Trophoblast cell (in vitro differentiated cells and primary cell): ENCODE measurements around the gene MUC22.

Experiments
- DNase-seq, 2 donors: peaks; one replicate each; pipeline ENCODE4 v3.0.0-alpha.2; 2016
- H2AFZ ChIP-seq: 2 replicates; pipeline ENCODE4 v1.6.1; 2013; ENCODE audit warnings: low read length, moderate library complexity, mild to moderate bottlenecking; ENCODE audit not compliant: insufficient read depth, poor library complexity
- H2AK5ac ChIP-seq: 2 replicates; pipeline ENCODE4 v1.6.1; 2013; ENCODE audit warnings: mild to moderate bottlenecking, low read length
- H2BK120ac ChIP-seq: 2 replicates; pipeline ENCODE4 v1.6.1; 2013; ENCODE audit warnings: low read length, mild to moderate bottlenecking, moderate library complexity; ENCODE audit not compliant: insufficient read depth, poor library complexity
- H2BK12ac ChIP-seq: 2 replicates; pipeline ENCODE4 v1.6.1; 2013; ENCODE audit warnings: mild to moderate bottlenecking, low read length, moderate library complexity
- H2BK5ac ChIP-seq: 2 replicates; pipeline ENCODE4 v1.6.1; 2013; ENCODE audit warnings: low read length, low read depth, moderate library complexity, mild to moderate bottlenecking; ENCODE audit not compliant: poor library complexity
- H3K14ac ChIP-seq: 2 replicates; pipeline ENCODE4 v1.6.1; 2013; ENCODE audit warnings: mild to moderate bottlenecking, low read length
- H3K18ac ChIP-seq: 2 replicates; pipeline ENCODE4 v1.6.1; 2013; ENCODE audit warnings: mild to moderate bottlenecking, low read length
- H3K23ac ChIP-seq: 2 replicates; pipeline ENCODE4 v1.6.1; 2013; ENCODE audit warnings: low read length
- H3K27ac ChIP-seq: 2 replicates; pipeline ENCODE4 v1.5.1; 2013; ENCODE audit warnings: low read depth, mild to moderate bottlenecking, inconsistent platforms, low read length, moderate library complexity
- H3K27me3 ChIP-seq: 2 replicates; pipeline ENCODE4 v1.6.1; 2013; ENCODE audit warnings: inconsistent platforms, mild to moderate bottlenecking, low read length, moderate library complexity; ENCODE audit not compliant: insufficient read depth
- H3K36me3 ChIP-seq, 2 experiments: 1 replicate in 1 of 2; 2 replicates in 1 of 2; pipeline ENCODE4 v1.6.1; 2013; ENCODE audit warnings: low read length in 2 of 2, mild to moderate bottlenecking in 2 of 2, moderate library complexity in 1 of 2; ENCODE audit not compliant: insufficient read depth in 2 of 2, control insufficient read depth in 1 of 2
- H3K4ac ChIP-seq: 2 replicates; pipeline ENCODE4 v1.6.1; 2013; ENCODE audit warnings: low read depth, mild to moderate bottlenecking, low read length, moderate library complexity
- H3K4me1 ChIP-seq, 2 experiments: 1 replicate in 1 of 2; 2 replicates in 1 of 2; pipeline ENCODE4 v1.6.1; 2013; ENCODE audit warnings: low read length in 2 of 2, mild to moderate bottlenecking in 2 of 2, moderate library complexity in 1 of 2; ENCODE audit not compliant: insufficient read depth in 2 of 2, control insufficient read depth in 1 of 2
- H3K4me2 ChIP-seq: 2 replicates; pipeline ENCODE4 v1.6.1; 2013; ENCODE audit warnings: inconsistent platforms, mild to moderate bottlenecking, low read length, moderate library complexity
- H3K4me3 ChIP-seq: 2 replicates; pipeline ENCODE4 v1.5.1; 2013; ENCODE audit warnings: mild to moderate bottlenecking, low read depth, low read length, inconsistent platforms
- H3K79me1 ChIP-seq: one replicate; pipeline ENCODE4 v1.6.1; 2013; ENCODE audit warnings: low read length
- H3K79me2 ChIP-seq: 2 replicates; pipeline ENCODE4 v1.6.1; 2013; ENCODE audit warnings: low read length, mild to moderate bottlenecking; ENCODE audit not compliant: control insufficient read depth, insufficient read depth, poor library complexity
- H3K9ac ChIP-seq: 2 replicates; pipeline ENCODE4 v1.6.1; 2013; ENCODE audit warnings: mild to moderate bottlenecking, low read length
- H3K9me3 ChIP-seq: 2 replicates; pipeline ENCODE4 v1.6.1; 2013; ENCODE audit warnings: low read depth, mild to moderate bottlenecking, control low read depth, inconsistent platforms, low read length; ENCODE audit not compliant: insufficient read depth
- H4K12ac ChIP-seq: 2 replicates; pipeline ENCODE4 v1.6.1; 2013; ENCODE audit warnings: low read depth, mild to moderate bottlenecking, low read length, moderate library complexity
- H4K8ac ChIP-seq: 2 replicates; pipeline ENCODE4 v1.6.1; 2013; ENCODE audit warnings: low read depth, mild to moderate bottlenecking, low read length, moderate library complexity
- H4K91ac ChIP-seq: one replicate; pipeline ENCODE4 v1.6.1; 2013; ENCODE audit warnings: low read depth, mild to moderate bottlenecking, low read length, moderate library complexity
- WGBS: extraction: QIAGEN DNeasy Blood & Tissue Kit; methylation state at CpG from one replicate; pipeline ENCODE4 v1.1.7; 2013; ENCODE audit warnings: missing lambda C conversion rate; ENCODE audit not compliant: insufficient read length, insufficient coverage; ENCODE audit errors: extremely low coverage; 5-methylcytosine and 5-hydroxymethylcytosine counted together

MUC22 gene

GRCh38 chr6:31002471-31002870 is 7.8 kb upstream of the MUC22 start:
- WGBS, result no CpG with 5 or more reads among the region's 2 CpGs
- no peak overlapping the region for H3K27ac ChIP-seq

DNA sequence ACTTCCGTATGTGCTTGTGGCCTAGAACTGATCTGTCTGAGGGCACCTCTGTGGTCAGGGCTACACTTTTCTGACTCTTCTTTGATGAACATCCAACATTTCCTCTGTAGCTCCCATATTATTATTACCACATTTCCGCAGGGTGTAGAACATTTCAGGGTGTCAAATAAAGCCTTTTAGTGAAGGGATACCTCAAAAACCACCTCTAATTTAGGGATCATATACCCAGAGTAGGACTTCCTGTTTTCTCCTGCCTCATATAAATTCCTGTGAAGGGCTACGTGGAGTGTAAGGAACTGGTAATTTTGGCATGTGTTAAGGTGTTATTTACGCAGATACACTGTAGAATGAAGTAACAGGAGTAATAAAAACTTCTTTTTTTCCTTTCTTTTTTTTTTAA is 5.5 kb upstream of the MUC22 start:
- Histone ChIP-seq H3K4me1 (peaks cover 0 to 2% of the 10 kb centered on the region in 2 experiments), H3K4me3 (no peak overlapping the region), H3K9me3 (peaks cover 2% of the 10 kb centered on the region), H3K27ac (no peak overlapping the region), H4K8ac (no peak overlapping the region), H3K36me3 (no peaks in the 10 kb centered on the region), H4K12ac (no peak overlapping the region), H2BK5ac (no peak overlapping the region), H2BK120ac (no peak overlapping the region), H2BK12ac (no peak overlapping the region), H3K4ac (no peak overlapping the region), H3K4me2 (no peak overlapping the region), H3K27me3 (no peaks in the 10 kb centered on the region), H2AFZ (no peak overlapping the region), H3K14ac (no peak overlapping the region), H2AK5ac (no peak overlapping the region), H3K9ac (no peak overlapping the region), H3K23ac (no peak overlapping the region), H3K18ac (no peak overlapping the region), H3K79me1 (no peaks in the 10 kb centered on the region), H3K79me2 (no peaks in the 10 kb centered on the region), H4K91ac (no peak overlapping the region)
- DNase-seq, result no peak
- no CpG with 5 or more reads among the region's 4 CpGs for WGBS

More at GRCh38 chr6:31002471-31002870, 7.8 kb upstream of the MUC22 start:
- no peak for DNase-seq
- no peaks in the 10 kb centered on the region for H3K27me3 ChIP-seq
- H3K9me3 ChIP-seq, result peaks cover 2% of the 10 kb centered on the region
- H3K4me3 ChIP-seq, result no peak overlapping the region
- no peak overlapping the region for H2BK120ac ChIP-seq
- no peaks in the 10 kb centered on the region for H3K4me1 ChIP-seq
- no peak overlapping the region for H3K4ac ChIP-seq
- H4K12ac ChIP-seq, result no peak overlapping the region
- no peaks in the 10 kb centered on the region for H3K36me3 ChIP-seq
- no peak overlapping the region for H4K91ac ChIP-seq
- H2BK12ac ChIP-seq, result no peak overlapping the region
- H4K8ac ChIP-seq, result no peak overlapping the region
- no peaks in the 10 kb centered on the region for H3K79me1 ChIP-seq
- H3K4me2 ChIP-seq, result no peak overlapping the region
- no peak overlapping the region for H3K9ac ChIP-seq
- no peak overlapping the region for H3K18ac ChIP-seq
- H3K14ac ChIP-seq, result no peak overlapping the region
- no peak overlapping the region for H3K23ac ChIP-seq
- no peak overlapping the region for H2AFZ ChIP-seq
- no peaks in the 10 kb centered on the region for H3K79me2 ChIP-seq
- H2BK5ac ChIP-seq, result no peak overlapping the region
- H2AK5ac ChIP-seq, result no peak overlapping the region

GRCh38 chr6:31005249-31006020 is 4.8 kb upstream of the MUC22 start:
- peak in 1 of 2 donors; percentile 65 for DNase-seq
- no peaks in the 10 kb centered on the region for H3K9me3 ChIP-seq
- H2BK5ac ChIP-seq, result no peak overlapping the region
- H3K27me3 ChIP-seq, result no peaks in the 10 kb centered on the region
- no peak overlapping the region for H2AK5ac ChIP-seq
- H3K79me2 ChIP-seq, result no peaks in the 10 kb centered on the region
- no peak overlapping the region for H3K4me2 ChIP-seq
- H4K12ac ChIP-seq, result no peak overlapping the region
- H2AFZ ChIP-seq, result no peak overlapping the region
- no peak overlapping the region for H3K9ac ChIP-seq
- no peak overlapping the region for H3K4me3 ChIP-seq
- no peak overlapping the region for H4K91ac ChIP-seq
- no peak overlapping the region for H3K4ac ChIP-seq
- H3K27ac ChIP-seq, result no peak overlapping the region
- no CpG with 5 or more reads among the region's 9 CpGs for WGBS
- no peak overlapping the region for H2BK120ac ChIP-seq
- H3K4me1 ChIP-seq, result peaks cover 3 to 5% of the 10 kb centered on the region in 2 experiments
- H3K36me3 ChIP-seq, result no peaks in the 10 kb centered on the region
- H3K18ac ChIP-seq, result no peak overlapping the region
- no peak overlapping the region for H3K14ac ChIP-seq
- H4K8ac ChIP-seq, result no peak overlapping the region
- no peak overlapping the region for H2BK12ac ChIP-seq
- no peaks in the 10 kb centered on the region for H3K79me1 ChIP-seq
- H3K23ac ChIP-seq, result no peak overlapping the region

DNA sequence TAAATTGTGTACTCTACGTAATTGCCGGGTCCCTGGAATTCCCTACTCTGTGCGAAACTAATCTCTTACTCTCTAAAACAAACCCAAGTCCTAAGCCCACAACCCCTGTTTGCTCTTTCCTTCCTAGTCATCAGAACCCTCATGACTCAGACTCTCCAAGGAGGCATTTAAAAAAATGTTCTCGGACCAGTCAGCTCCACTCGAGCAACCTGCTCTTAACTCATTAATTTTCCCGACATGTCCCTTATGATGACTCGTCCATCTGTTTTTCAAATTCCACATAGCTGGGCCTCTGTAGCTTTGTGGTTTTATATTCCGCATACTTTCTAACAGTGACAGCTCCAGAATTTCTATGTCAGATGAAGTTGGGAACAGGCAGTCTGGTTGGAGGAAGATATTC is 2.6 kb upstream of the MUC22 start:
- no peaks in the 10 kb centered on the region for H3K79me2 ChIP-seq
- no peak overlapping the region for H4K12ac ChIP-seq
- DNase-seq, result peak in 1 of 2 donors; percentile 66
- H4K91ac ChIP-seq, result no peak overlapping the region
- no peaks in the 10 kb centered on the region for H3K9me3 ChIP-seq
- no peak overlapping the region for H4K8ac ChIP-seq
- H3K4me2 ChIP-seq, result no peak overlapping the region
- no peaks in the 10 kb centered on the region for H3K27me3 ChIP-seq
- H2BK12ac ChIP-seq, result no peak overlapping the region
- no peak overlapping the region for H2AFZ ChIP-seq
- H3K79me1 ChIP-seq, result no peaks in the 10 kb centered on the region
- H3K14ac ChIP-seq, result no peak overlapping the region
- no peak overlapping the region for H2BK5ac ChIP-seq
- H3K27ac ChIP-seq, result no peak overlapping the region
- no peak overlapping the region for H3K4ac ChIP-seq
- no CpG with 5 or more reads among the region's 8 CpGs for WGBS
- no peak overlapping the region for H3K9ac ChIP-seq
- H3K4me3 ChIP-seq, result no peak overlapping the region
- no peaks in the 10 kb centered on the region for H3K36me3 ChIP-seq
- no peak overlapping the region for H3K23ac ChIP-seq
- no peak overlapping the region for H2AK5ac ChIP-seq
- no peak overlapping the region for H3K18ac ChIP-seq
- H2BK120ac ChIP-seq, result no peak overlapping the region
- H3K4me1 ChIP-seq, result peaks cover 3 to 5% of the 10 kb centered on the region in 2 experiments
